IPS-20b (cell line): ENCODE results near the gene LIPM.
"Not testable (repeated sequence)": the region's sequence is repeated elsewhere in the genome, so short reads cannot be mapped to it uniquely, and the experiment has no call there.

ENCODE experiments used
- H3K27ac ChIP-seq: one replicate; pipeline ENCODE4 v1.5.1; 2013; ENCODE audit warnings: low read length
- H3K27me3 ChIP-seq: 2 replicates; pipeline ENCODE4 v1.6.1; 2013; ENCODE audit warnings: mild to moderate bottlenecking, low read length, inconsistent platforms; ENCODE audit not compliant: insufficient read depth
- H3K36me3 ChIP-seq: 2 replicates; pipeline ENCODE4 v1.6.1; 2013; ENCODE audit warnings: low read depth, mild to moderate bottlenecking, inconsistent platforms, low read length, moderate library complexity; ENCODE audit not compliant: insufficient read depth
- H3K4me1 ChIP-seq: 2 replicates; pipeline ENCODE4 v1.6.1; 2013; ENCODE audit warnings: mild to moderate bottlenecking, control low read depth, inconsistent platforms, low read length, moderate library complexity; ENCODE audit not compliant: insufficient read depth
- H3K4me3 ChIP-seq: 2 replicates; pipeline ENCODE4 v1.5.1; 2013; ENCODE audit warnings: mild to moderate bottlenecking, low read length, inconsistent platforms
- H3K9ac ChIP-seq: 2 replicates; pipeline ENCODE4 v1.6.1; 2013; ENCODE audit warnings: low read depth, mild to moderate bottlenecking, inconsistent platforms, low read length, moderate library complexity
- H3K9me3 ChIP-seq: 2 replicates; pipeline ENCODE4 v1.6.1; 2013; ENCODE audit warnings: mild to moderate bottlenecking, low read depth, low read length, inconsistent platforms; ENCODE audit not compliant: insufficient read depth

Gene LIPM

DNA sequence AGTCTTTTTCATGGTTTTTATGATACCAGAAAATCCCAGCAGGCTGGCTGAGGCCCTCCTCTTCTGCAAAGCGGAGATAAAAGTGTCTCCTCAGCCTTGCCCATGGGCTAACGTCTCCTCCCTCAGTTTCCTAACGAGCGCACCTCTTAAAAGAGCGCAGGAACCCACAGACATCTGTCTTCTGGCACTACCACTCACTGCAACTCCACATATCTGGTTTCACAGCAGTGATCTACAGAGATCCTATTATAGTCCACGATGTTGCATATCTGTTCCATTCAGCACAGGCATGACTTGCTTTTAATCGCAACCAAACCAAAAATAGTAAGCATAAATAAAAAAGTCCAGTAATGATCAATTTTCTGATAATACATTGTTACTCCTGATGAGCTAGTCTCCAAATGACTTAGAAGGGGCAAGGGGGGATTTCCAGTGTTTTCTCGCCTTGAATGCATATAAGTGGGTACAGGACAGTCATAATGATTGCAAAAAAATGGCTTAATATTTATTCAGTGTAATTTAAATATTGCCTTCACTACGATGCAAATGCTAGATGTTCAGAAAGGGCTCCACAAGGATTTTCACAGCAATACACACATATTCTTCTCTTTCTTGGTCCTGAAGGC lies 28.2 kb downstream of the LIPM start:
- no peak overlapping the region for H3K9ac ChIP-seq
- H3K4me3 ChIP-seq, result no peak overlapping the region
- no peaks in the 10 kb centered on the region for H3K36me3 ChIP-seq
- no peaks in the 10 kb centered on the region for H3K27me3 ChIP-seq
- H3K4me1 ChIP-seq, result no peaks in the 10 kb centered on the region; the same call in 1 of the 2 replicates
- H3K27ac ChIP-seq, result no peak overlapping the region
- no peaks in the 10 kb centered on the region for H3K9me3 ChIP-seq

DNA sequence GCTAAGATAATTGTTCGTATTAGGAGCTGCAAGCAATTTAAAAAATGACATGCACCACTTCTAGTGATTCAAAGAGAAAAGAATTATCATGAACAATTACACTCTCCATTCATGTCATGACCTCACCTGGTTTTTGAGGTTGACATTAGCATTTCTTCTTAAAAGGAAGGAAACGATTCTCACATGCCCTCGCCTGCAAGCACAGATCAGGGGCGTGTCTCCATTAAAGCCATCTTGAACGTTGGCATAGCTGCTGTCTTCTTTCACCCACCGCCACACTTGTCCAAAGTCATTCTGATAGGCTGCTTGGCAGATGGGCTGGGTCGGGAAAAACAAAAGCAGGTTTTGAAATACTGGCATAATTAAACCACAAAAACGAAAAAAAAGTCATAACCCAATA lies 29.2 kb downstream of the LIPM start:
- H3K4me3 ChIP-seq, result no peak overlapping the region
- H3K27me3 ChIP-seq, result 0 out of 2 replicates have a peak, but pooled peaks cover under 1% of the 10 kb centered on the region
- no peak overlapping the region for H3K9ac ChIP-seq
- no peaks in the 10 kb centered on the region; the same call in 1 of the 2 replicates for H3K4me1 ChIP-seq
- H3K9me3 ChIP-seq, result no peaks in the 10 kb centered on the region
- no peak overlapping the region for H3K27ac ChIP-seq
- H3K36me3 ChIP-seq, result no peaks in the 10 kb centered on the region

DNA sequence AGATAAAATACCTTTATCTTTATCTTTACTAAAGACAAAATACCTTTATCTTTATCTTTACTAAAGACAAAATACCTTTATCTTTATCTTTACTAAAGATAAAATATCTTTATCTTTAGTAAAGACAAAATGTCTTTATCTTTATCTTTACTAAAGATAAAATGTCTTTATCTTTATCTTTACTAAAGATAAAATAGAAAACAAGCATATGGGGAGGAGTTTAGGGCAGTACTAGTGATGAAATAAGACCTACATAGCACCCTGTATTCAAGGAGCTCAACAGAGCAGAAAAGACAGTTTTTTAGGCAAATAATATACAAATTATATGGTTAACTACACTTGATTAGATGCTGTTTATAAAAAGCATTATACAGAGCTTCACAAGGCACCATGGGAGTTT lies 29.8 kb downstream of the LIPM start:
- Histone ChIP-seq H3K4me1 (no peaks in the 10 kb centered on the region; the same call in 1 of the 2 replicates), H3K9me3 (no peaks in the 10 kb centered on the region), H3K36me3 (no peaks in the 10 kb centered on the region), H3K9ac (no peak overlapping the region), H3K4me3 (no peak overlapping the region), H3K27ac (no peak overlapping the region), H3K27me3 (0 out of 2 replicates have a peak, but pooled peaks cover 5% of the 10 kb centered on the region)

DNA sequence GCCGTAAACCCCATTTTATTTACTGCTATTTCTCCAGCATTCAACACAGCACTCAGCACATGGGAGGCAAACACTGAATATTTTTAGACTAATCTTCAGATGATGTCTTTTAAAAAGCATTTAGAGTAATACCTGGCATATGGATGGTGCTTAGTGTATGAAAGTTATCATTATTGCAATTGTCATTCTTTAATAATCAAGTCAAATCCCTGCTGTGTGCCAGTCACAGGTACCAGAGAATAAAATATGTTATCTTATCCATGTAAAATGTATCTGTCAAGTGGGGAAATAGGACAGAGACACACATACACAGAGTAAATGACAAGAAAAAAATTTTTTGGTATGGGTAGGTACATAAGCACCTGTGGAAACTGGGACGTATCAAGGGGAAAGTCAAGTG lies 30.6 kb downstream of the LIPM start:
- Histone ChIP-seq H3K9ac (no peak overlapping the region), H3K27me3 (0 out of 2 replicates have a peak, but pooled peaks cover 5% of the 10 kb centered on the region), H3K36me3 (no peaks in the 10 kb centered on the region), H3K27ac (no peak overlapping the region), H3K4me3 (no peak overlapping the region), H3K9me3 (no peaks in the 10 kb centered on the region), H3K4me1 (no peaks in the 10 kb centered on the region; the same call in 1 of the 2 replicates)

DNA sequence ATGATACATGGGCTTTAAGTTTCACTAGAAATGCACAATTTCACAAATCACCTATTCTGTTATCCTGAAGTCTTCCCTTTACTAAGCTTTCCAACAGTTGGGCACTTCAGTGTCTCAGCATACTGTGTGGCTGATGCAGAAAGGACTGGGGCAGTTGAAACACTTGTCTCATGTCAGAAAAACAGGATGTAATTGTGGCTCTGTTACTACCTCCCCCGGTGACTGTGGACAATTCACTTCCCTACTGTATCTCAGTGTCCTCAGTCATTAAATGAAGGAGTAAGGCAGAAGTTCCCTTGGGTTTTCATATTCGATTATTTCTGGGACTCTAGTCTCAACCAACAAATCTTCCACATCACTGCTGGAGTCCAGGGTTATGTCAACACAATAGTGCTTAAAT lies 31.2 kb downstream of the LIPM start:
- Histone ChIP-seq H3K36me3 (no peaks in the 10 kb centered on the region), H3K9ac (no peak overlapping the region), H3K4me3 (no peak overlapping the region), H3K4me1 (no peaks in the 10 kb centered on the region; the same call in 1 of the 2 replicates), H3K9me3 (no peaks in the 10 kb centered on the region), H3K27me3 (0 out of 2 replicates have a peak, but pooled peaks cover 5% of the 10 kb centered on the region), H3K27ac (no peak overlapping the region)

DNA sequence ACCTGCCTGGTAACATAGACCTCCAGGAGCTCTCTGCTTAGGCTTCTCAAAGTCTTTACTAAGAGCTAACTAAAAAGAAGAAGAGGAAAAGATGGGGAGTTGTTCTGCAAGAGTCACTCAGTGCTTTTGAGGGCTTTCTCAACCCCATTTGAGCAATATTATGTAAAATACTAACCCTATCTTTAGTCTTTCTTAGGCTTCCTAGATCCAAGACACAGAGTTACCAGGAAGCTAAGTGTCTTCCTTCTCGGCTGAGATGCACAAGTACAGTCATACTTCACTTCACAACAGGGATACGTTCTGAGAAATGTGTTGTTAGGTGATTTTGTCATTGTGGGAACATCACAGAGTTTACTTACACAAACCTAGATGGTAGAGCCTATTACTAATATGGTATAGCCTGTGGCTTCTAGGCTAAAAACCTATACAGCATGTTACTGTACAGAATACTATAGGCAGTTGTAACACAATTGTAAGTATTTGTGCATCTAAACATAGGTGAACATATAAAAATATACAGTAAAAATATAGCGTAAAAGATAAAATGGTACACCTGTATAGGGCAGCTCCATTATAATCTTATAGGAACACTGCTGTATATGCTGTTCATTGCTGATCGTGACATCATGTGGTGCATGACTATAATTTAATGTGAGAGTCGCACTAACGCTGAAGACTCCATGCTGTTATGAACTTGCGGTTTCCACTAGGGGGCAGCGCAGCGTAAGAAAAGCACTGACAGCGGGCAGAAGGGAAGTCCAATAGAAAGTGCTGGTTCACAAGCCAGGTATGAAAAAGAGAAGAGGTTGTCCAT lies 32.8 kb downstream of the LIPM start:
- Histone ChIP-seq H3K9me3 (no peaks in the 10 kb centered on the region), H3K4me1 (no peaks in the 10 kb centered on the region; the same call in 1 of the 2 replicates), H3K27me3 (0 out of 2 replicates have a peak, but pooled peaks cover 5% of the 10 kb centered on the region), H3K27ac (no peak overlapping the region), H3K36me3 (no peaks in the 10 kb centered on the region), H3K4me3 (no peak overlapping the region), H3K9ac (no peak overlapping the region)

DNA sequence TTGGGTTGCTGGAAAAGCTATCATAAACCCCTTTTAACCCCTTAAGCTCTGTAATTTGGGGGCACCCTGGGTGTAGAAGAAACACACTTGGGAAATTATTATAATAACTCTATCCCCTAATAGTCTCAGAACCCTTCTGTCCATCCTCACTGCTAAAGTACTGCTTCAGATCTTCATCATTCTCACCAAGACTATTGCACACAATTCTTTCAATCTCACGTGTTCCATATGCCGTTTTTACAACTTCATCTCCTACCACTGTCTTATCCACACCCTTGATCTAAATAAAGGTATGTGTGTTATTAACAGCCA lies 33.3 kb downstream of the LIPM start:
- Histone ChIP-seq H3K36me3 (no peaks in the 10 kb centered on the region), H3K27ac (no peak overlapping the region), H3K4me1 (no peaks in the 10 kb centered on the region; the same call in 1 of the 2 replicates), H3K9me3 (no peaks in the 10 kb centered on the region), H3K27me3 (0 out of 2 replicates have a peak, but pooled peaks cover 5% of the 10 kb centered on the region), H3K4me3 (no peak overlapping the region), H3K9ac (no peak overlapping the region)

DNA sequence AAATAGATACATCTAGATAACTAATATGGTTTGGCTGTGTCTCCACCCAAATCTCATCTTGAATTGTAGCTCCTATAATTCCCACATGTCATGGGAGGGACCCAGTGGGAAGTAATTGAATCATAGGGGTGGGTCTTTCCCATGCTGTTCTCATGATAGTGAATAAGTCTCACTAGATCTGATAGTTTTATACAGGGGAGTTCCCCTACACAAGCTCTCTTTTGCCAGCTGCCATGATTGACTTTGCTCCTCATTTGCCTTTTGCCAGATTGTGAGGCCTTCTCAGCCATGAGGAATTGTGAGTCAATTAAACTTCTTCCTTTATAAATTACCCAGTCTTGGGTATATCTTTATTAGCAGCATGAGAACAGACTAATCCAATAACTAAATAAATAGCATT lies 35.1 kb downstream of the LIPM start:
- H3K4me1 ChIP-seq, H3K4me3 ChIP-seq: not testable (repeated sequence)

DNA sequence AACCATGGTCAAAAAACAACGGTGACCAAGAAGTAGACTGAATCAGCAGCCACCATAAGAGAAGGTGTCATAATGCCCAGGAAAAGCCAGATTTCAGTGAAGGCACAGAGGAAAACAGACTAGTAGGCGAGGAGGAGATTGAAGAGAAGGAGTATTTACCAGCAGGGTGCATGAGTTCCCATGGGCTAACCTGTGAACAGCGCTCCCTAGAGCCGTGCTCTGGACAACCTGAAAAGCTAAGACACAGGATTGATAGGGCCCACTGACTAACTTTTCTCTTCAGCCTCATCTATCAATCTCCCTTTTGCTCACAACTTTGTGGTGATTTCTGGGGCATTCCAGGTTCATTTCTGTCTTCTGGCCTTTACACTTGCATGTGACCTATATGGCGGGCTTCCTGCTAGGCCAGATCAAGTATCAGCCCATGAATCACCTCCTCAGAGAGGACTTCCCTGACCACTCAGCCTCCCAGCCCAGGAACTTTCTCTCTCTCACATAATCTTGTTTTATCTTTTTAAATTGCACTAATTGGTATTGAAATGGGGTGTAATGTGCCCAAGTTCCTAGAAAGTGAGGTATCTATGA lies 36.3 kb downstream of the LIPM start:
- Histone ChIP-seq H3K27me3 (0 out of 2 replicates have a peak, but pooled peaks cover 5% of the 10 kb centered on the region), H3K36me3 (no peaks in the 10 kb centered on the region), H3K9me3 (no peaks in the 10 kb centered on the region), H3K4me1 (no peaks in the 10 kb centered on the region), H3K9ac (no peak overlapping the region), H3K27ac (no peak overlapping the region), H3K4me3 (no peak overlapping the region)

More for the DNA sequence above, 35.1 kb downstream of the LIPM start:
- H3K9me3 ChIP-seq, H3K27me3 ChIP-seq, H3K9ac ChIP-seq, H3K36me3 ChIP-seq, H3K27ac ChIP-seq: not testable (repeated sequence)

DNA sequence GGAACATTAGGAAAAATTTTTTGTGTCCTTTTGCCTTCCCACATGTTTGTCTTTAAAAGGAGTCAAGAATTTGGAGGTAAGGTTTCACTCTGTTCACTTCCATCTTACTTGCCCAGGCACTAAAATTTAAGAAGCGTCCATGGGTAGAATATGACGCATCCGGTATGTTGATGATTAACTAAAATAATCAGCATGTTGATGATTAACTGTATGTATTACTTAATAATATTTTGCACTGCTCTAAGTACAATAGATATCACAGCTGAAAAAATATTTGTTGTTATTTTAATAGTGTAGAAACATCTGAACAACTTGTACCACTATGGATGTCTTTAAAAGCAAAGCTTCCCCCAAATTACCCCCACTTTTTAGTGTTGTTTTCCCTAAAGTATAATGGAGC lies 37.6 kb downstream of the LIPM start:
- H3K27ac ChIP-seq, result no peak overlapping the region
- no peaks in the 10 kb centered on the region for H3K4me1 ChIP-seq
- H3K9ac ChIP-seq, result no peak overlapping the region
- 0 out of 2 replicates have a peak, but pooled peaks cover 5% of the 10 kb centered on the region for H3K27me3 ChIP-seq
- no peak overlapping the region for H3K4me3 ChIP-seq
- H3K9me3 ChIP-seq, result no peaks in the 10 kb centered on the region
- H3K36me3 ChIP-seq, result no peaks in the 10 kb centered on the region

DNA sequence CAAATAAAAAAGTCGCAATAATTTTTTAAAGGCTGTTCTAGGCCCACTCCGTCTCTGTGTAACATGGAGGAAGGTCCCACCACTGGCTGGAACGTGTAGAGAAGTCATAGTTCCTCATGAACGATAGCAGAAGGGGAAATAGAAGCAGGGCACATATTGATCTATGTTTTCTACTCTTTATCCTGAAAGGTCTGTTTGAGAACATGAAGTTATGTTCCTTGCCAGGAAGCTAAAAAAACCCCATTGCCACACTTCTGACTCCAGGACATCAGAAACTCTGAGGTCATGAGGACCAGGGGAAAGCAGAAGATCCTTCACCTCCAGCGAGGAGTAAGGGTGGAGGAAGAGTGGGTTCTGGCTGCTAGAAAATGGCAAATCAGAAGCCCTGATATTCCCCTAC lies 38.4 kb downstream of the LIPM start:
- no peak overlapping the region for H3K4me3 ChIP-seq
- H3K36me3 ChIP-seq, result no peaks in the 10 kb centered on the region
- H3K9me3 ChIP-seq, result no peaks in the 10 kb centered on the region
- H3K9ac ChIP-seq, result no peak overlapping the region
- no peaks in the 10 kb centered on the region for H3K4me1 ChIP-seq
- 0 out of 2 replicates have a peak, but pooled peaks cover 5% of the 10 kb centered on the region for H3K27me3 ChIP-seq
- no peak overlapping the region for H3K27ac ChIP-seq
